ENCODE measurements around the gene ACSS3.
"Not testable (repeated sequence)": the region's sequence is repeated elsewhere in the genome, so short reads cannot be mapped to it uniquely, and the experiment has no call there.

Gene ACSS3, protein sequence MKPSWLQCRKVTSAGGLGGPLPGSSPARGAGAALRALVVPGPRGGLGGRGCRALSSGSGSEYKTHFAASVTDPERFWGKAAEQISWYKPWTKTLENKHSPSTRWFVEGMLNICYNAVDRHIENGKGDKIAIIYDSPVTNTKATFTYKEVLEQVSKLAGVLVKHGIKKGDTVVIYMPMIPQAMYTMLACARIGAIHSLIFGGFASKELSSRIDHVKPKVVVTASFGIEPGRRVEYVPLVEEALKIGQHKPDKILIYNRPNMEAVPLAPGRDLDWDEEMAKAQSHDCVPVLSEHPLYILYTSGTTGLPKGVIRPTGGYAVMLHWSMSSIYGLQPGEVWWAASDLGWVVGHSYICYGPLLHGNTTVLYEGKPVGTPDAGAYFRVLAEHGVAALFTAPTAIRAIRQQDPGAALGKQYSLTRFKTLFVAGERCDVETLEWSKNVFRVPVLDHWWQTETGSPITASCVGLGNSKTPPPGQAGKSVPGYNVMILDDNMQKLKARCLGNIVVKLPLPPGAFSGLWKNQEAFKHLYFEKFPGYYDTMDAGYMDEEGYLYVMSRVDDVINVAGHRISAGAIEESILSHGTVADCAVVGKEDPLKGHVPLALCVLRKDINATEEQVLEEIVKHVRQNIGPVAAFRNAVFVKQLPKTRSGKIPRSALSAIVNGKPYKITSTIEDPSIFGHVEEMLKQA

DNA sequence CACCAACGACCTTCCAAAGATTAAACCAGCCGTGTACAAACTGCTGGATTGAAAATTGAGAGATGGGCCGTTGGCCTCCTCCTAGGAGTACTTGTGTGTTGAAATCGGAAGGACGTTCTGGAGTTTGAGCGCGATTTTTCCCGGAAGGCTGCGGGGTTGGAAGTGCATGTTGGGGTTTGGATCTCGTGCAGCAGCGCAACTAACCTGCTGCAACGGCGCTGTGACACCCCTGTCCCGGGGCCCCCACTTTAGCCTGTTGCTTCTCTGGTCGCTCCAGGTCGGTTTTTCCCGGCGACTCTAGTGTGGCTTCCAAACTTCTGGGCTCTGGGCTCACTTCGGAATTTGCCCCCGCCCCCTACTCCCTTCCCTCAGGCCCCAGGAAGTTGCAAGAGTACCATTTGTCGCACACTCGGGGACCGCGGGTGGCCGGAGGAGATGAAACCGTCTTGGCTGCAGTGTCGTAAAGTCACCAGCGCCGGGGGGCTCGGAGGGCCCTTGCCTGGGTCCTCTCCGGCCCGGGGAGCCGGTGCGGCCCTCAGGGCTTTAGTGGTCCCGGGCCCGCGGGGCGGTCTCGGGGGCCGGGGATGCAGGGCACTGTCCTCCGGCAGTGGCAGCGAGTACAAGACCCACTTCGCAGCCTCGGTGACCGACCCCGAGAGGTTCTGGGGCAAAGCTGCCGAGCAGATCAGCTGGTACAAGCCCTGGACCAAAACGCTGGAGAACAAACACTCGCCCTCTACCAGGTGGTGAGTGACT, at the start of gene ACSS3:
ACSS3 (plus strand) TSS at position 394 of the 756 bp plus-strand sequence; CDS start at position 436, 42 bp downstream.
- peak; percentile 37 for DNase-seq (ENCODE audit: low spot score)

DNA sequence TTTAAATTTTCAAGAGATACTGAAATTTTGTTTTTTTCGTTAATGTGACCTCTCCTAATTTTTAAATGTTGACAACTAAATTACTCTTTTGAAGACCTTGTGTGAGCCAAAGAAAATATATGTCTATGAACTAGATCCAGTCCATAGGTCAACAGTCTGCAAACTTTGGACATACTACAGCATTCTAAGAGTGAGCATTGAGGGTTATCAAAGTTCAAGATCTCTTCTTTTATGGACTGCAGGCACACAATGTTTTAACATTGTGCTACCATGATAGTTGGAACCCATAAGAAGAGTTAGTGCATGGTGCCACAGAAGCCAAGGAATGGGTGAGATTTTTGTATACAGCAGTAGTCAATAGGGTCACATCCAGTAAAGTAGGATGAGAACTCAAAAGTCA, 43.0 kb upstream of the ACSS3 start:
- DNase-seq (ENCODE audit: low spot score): no peak

DNA sequence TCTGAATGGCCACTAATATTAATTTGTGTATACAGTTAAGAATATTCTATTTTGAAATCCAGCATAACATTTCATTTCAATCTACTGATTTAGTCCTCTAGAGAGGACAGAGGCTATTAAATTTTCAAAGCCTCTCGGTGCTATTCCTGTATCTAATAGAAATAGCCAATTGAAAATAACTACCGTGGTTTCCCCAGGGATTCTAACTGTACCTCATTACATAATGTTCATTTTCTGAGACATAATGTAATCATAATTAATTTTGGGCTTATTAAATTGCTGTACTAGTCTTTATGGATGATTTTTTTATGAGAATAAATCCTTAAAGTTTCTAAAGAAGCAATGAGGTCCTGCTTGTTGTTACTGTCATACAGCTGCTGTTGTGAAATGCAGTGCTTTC, 38.6 kb upstream of the ACSS3 start:
- DNase-seq (ENCODE audit: low spot score): no peak

DNA sequence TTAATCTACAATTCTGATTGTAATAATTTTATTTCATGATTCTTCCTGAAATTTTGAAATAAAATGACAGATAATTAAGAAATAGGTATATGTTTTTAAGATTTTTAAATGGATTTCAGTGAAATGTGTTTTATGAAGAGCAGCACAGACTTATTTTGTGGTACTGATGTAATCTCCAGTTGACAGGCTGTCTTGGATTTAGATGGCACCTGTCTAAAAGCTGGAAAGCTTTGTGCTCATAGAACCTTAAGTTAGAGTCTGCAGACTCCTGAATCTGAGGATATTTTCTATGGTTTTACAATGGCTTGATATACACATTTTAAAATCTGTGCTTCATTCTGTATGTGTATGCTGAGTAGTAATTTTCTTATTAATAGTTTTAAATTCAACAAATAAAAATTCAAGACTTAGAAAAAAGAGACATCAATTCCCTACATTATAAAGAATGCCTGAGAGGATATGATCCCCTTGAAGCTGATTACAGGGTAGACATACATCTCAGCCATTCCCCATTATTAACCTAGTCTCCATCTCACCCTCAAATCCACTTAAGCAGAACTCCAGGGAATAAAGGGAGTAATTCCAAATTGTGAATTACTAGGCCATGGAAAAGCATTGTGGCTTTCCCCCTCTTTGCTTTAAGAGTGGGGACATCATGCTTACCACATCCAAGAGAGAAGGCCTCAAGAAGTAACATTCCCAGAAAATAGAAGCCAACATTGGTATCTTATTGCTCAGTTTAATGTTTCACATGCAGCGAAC, 33.7 kb upstream of the ACSS3 start:
- DNase-seq (ENCODE audit: low spot score): no peak

DNA sequence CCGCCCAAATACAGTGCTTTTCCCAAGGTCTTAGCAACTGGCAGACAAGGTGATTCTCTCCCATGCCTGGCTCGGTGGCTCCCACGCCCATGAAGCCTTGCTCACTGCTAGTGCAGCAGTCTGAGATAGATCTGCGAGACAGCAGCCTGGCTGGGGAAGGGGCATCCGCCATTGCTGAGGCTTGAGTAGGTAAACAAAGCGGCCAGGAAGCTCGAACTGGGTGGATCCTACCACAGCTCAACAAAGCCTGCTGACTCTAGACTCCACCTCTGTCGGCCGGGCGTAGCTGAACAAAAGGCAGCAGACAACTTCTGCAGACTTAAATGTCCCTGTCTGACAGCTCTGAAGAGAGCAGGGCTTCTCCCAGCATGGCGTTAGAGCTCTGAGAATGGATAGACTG, 12.9 kb upstream of the ACSS3 start:
- not testable (repeated sequence) for DNase-seq (ENCODE audit: low spot score)

DNA sequence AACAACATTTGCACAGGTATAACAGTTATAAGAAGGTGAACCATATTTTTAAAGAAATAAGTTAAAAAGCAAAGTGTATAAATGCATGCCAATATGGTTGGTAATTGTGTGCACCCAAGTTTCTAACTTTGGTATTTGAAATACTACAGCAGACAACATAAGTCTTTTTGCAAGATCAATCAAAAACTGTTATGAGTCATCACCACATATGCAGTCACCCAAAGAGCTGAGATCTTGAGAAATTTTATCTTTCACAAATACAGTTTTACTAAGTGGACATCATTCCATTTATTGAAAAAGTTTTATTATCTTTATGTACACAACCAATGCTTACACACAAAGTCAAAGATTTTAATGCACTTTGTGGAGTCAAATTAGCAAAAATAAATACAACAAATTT, 7.0 kb upstream of the ACSS3 start:
- DNase-seq (ENCODE audit: low spot score): no peak

DNA sequence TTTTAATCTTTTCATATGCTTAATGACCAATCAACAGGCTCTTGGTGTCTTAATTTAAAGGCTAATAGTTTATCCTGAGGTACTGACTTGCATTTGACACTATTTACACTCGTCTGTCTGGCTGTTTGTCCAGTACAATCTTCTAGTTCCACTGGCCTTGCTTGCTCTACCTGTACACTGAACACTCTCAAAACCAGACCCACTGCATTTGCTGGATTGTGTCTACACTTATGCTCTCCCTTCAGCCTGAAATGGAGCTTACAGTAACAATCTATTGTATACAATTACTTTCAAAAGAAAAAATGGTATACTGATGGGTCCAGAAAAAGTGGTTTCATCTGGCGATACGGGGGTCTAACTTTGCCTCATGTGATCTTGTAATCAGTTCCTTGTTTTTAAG, 2.3 kb upstream of the ACSS3 start:
- no peak for DNase-seq (ENCODE audit: low spot score)

DNA sequence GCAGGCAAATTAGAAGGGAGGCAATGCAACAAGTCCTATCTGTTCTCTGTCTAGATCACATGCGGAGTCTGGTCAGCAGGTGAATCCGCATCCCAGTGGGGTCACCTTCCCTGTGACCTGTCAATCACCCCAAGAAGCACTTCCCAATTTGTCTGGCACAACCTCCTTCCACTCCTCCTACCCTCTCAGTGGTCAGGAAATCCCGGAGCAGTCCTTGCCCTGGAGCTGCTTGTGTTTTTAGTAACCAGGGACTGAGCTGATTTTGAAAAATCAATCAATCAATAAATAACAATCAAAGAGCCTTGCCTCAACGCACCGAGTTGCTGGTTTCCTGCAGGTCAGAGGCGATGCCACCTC, 572 bp upstream of the ACSS3 start:
- peak; percentile 13 for DNase-seq (ENCODE audit: low spot score)

DNA sequence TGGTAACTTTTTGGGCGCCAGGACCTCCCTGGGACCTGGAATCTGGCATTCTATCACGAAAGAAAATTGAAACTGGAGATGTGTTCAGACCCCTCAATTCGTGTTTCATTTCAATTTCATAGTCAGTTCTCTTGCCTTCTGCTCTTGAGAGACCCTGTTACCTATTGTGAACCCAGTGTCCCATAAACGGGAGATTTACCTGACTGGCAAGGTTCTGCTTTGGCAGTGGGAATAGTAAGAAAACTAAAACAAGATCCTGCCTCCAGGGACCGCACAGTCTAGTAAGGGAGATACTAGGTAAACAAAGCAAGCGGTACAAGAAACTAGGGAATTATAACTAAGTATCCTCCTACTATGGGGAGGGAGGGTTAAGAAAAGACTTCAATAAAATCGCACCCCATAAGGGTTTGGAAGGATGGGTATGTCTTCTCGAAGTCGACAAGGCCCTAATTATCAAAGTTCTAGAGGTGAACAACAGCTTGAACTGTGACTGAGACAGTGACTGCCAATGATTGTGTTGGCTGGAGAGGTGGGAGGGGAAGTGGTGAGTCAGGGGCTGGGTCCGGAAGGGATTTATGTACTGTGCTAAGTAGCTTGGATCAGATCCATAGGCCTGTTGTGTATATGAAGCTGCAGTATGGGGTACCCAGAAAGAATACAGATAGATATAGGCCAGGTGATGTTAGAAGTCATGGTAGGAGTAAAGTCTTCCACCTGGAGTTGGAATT, 754 bp downstream of the ACSS3 start:
- peak; percentile 22 for DNase-seq (ENCODE audit: low spot score)

DNA sequence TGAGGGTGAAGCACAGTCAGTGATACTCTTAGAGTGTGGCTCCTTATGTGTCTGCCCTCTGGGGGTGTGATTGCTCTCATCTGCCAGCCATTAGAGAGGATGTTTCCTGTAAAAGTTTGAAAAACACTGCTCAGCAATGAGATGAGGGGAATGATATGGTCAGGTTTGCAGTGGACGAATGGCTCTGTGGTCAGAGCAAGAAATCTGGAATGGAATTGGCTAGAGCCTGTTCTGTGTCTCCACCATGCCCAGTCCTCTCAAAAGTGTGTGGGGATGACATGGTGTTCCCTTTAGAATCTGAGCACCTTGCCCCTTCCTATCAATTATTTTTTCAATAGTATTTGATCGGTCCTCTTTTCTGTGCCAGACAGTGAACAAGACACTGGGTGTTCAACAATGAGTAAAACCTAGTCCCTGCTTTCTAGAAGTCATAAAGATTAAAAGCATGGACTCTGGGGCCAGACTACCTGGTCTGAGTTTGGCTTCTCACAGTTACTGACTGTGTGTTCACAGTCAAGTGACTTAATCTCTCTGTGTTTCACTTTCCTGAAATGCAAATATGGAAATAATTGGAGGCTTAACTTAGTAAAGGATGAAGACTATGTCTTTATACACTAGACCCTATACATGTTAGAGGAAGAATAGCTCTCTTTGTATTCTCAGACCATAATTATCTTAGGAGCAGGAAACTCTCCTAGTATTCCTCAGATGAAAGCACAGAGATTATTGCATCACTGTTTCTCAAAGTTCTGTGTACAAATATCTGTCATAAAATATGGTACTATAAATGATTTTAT, 1.6 kb downstream of the ACSS3 start:
- no peak for DNase-seq (ENCODE audit: low spot score)

DNA sequence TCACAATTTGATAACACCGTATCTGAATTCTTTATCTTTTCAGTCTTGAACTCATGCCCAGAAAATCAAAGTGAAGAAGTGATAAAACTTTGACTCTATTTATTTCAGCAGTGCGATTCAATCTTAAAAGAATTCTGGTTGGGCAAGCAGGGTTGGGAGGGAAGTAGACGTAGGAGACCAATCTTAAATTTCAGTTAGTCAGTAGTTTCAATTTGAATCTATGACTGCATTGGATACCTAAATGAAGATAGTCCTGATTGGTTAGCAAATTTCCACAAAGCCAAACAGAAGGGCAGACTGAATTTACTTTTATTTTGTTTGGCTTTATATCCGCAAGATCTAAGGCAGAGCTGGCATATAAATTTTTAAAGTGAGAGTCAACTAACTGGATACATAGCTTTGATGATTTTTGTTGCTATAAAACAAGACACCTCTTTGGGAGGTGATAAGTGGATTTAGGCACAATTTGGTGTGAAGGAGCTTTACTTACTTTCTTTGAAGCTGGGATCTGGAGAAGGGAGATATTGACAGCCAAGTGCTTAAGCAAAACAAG, 2.6 kb downstream of the ACSS3 start:
- DNase-seq (ENCODE audit: low spot score): no peak

DNA sequence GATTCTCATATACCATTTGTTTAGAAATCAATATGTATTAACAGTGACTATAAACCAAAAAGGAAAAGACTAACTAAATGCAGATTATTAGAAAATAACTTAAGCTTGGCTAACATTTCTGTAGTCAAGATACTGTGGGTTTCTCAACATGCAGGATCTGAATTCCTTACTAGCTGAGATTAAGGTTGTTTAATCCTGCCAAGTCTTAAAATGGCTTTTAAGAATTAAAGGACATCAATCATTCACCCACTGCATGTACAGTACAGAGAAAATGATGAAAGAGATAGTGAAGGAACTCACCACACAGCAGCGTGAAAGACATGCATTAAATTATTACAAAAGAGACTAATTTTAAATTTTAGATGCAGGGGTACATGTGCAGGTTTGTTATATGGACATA, 3.8 kb downstream of the ACSS3 start:
- no peak for DNase-seq (ENCODE audit: low spot score)

DNA sequence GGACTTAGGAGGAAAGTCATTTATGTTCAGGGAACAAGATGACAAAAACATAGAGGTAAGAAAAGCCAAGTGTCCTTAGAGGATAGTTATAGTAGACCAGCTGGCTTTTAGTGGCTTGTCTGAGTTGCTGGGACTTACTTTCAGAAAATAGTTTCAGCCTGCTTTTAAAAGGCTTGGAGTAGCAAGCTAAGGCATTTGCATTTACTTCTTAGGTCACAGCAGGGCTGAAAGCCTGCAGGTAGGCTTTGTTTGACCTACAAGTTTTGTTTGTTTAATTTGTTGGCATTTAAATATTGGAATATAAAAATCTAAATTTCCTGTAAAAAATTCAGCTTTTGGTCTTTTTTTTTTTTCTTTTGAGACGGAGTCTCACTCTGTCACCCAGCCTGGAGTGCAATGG, 5.1 kb downstream of the ACSS3 start:
- no peak for DNase-seq (ENCODE audit: low spot score)

DNA sequence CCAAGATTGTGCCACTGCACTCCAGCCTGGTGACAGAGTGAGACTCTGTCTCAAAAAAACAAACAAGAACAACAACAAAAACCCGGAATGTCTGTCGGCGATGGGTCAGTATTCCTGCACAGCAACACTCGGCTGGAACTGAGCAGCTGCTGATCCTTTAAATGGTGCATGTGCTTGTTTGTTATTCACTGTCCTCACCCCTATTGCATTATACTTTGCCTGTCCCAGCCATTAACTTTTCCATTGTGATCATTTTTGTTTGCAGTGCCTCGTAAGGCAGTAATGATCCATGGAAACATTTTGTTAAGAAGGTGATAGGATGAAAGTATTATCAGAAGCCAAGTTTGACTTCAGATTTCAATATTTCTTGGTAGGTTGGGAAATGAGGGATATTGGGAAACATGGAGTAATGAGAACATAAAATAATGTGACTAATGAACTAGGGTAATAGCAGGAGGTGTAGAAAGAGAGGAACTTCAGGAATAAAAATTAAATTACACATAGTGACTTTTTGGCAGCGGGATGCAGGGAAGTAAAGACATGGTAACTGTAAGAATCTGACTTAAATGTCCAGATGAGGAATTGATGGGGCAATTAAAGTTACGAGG, 6.1 kb downstream of the ACSS3 start:
- DNase-seq (ENCODE audit: low spot score): no peak

DNA sequence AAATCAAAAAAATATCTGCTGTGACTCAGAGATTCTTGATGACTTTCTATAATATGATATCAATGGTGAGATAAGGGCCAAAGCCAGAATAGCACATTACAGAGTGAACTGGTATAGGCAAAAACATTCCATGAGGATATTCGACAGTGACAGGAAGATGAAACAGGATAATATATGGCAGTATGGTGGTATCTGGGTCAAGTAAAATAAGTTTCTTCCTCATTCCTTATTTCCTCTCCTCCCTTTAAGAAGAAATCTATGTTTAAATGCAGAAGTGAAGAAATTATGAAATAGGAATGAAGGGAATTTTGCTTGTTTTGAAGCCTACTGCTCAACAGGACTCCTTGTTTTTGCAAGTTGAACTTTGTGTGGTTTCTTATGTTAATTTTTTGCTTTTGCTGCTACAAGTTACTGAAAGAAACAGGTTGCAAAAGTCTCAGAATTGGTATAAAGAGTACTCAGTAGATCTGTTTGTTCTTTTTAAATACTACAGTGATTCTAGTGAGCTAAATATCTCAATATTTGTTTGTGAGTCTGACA, 7.0 kb downstream of the ACSS3 start:
- DNase-seq (ENCODE audit: low spot score): no peak

DNA sequence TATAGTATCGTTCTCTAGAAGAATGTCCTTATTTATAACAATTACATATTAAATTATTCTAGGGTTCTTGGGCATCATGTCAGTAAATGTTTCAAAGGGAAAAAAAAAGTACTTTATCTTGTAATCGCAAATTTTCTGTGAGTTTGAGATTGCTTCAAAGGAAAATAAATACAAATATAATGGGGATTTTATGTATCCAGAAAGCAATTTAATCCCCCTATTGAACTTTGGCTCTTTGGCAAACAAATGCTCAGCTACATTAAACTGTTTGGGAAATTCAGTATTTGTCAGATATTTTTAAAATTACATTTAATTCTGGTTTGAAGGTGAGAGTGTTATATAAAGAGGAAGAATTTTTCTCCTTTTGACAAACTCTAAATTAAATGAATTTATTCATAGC, 8.0 kb downstream of the ACSS3 start:
- no peak for DNase-seq (ENCODE audit: low spot score)

DNA sequence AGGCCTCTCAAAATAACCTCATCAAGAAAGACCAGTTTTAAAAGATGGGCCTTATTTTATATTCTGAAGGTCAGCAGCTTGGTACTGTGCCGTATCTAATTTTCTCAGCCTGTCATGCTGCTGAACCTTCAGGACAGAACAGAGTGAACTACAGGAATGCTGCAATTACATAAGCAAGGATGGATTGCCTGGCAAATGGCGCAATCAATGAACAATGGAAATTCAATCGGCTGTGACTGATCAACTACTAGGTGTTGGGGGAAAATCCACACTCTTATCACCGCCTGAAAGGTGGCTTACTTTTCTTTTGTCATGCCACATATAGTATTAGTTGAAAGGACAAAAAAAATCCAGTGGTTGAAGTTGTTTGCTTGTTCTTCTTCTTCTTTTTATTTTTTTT, 8.5 kb downstream of the ACSS3 start:
- DNase-seq (ENCODE audit: low spot score): no peak

DNA sequence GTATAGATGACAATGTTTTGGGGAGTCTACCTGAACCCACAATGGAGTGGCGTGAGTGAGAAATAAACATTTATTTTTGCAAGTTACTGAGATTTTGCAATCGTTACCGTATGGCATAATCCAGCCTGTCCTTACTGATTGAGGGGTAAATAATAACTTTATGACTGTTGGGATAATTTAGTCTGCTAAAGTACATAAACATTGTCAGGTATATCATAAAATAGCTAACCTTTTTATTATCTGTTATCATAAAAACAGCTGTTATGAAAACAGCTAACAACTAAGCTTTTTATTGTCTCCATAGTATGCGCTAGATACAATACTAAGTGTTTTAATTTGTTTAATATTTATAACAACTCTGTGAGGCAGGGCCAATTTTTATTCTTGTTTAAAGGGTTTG, 10.3 kb downstream of the ACSS3 start:
- no peak for DNase-seq (ENCODE audit: low spot score)

DNA sequence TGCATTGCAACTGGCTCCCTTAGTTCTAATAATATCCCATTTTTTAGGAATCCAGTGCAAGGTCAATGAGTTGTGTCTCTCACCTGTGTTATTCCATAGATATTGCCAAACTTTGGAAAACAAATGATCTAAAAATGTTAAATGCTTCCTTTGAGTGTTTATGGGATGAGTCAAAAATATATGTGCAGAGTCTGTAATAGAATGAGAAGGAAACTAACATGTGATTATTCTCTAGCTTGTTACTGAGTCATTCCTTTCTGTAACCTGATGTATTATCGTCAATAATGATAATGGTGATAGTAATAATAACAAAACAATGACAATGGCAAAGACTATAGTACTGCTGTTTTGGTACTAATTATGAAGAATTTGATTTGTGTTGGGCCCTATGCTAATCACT, 11.5 kb downstream of the ACSS3 start:
- no peak for DNase-seq (ENCODE audit: low spot score)

DNA sequence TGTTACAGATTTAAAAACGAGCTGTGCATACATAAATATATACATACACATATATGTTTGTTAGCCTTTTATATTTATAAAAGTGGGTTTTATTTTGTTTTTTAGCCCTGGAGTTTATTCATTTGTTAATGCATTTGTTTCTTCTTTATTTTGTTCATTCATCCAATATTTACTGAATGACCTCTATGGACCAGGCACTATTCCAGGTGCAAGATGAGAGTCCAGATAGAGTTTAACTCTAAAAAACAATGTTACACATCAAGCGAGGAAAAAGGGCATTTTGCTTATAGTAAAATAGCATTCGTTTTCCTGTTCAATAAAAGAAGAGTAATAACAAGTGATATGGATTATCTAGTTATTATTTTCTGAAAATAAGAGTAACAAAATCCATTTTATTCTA, 14.2 kb downstream of the ACSS3 start:
- DNase-seq (ENCODE audit: low spot score): no peak

All from GM03348 (cell line).